Fibroblast of skin of back (primary cell): ENCODE data around the gene CHKB.
A peak's percentile ranks its signal among the peaks of the same experiment; 100 is the strongest.
"Not testable (repeated sequence)": the region's sequence is repeated elsewhere in the genome, so short reads cannot be mapped to it uniquely, and the experiment has no call there.

Source experiments
- DNase-seq: peaks from one replicate; pipeline ENCODE4 v3.0.0-alpha.2; 2013

CHKB gene

DNA sequence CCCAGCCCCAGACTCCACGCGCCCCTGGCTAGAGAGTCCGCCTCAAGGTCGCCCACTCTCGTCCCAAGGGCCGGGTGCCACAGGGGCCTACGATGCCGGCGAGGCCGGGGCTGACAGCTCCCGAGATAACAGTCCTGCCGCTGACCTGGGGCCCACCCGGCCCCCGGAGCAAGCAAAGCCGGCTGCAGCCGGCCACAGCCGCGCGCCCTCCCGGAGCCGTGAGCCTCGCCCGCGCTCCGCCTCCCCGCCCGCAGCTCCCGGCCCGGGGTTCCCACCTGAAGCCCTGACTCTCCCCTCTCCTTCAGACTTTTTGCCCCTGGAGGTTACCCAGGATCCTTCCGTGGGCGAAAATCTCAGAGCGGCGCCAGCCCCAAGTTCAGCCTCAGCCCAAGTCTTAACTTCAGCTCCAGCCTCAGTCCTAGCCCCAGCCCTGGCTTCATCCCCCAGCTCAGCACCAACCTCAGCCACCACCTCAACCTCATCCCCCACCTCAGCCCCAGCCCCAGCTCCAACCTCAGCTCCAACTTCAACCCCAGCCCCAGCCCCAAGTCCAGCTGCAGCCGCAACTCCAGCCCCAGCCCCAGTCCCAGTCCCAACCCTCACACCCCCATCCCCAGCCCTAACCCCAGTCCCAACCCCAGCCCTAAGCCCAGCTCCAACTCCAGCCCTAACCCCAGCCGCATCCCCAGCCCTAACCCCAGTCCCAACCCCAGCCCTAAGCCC lies 35.2 kb downstream of the CHKB start:
- DNase-seq, result no peak

DNA sequence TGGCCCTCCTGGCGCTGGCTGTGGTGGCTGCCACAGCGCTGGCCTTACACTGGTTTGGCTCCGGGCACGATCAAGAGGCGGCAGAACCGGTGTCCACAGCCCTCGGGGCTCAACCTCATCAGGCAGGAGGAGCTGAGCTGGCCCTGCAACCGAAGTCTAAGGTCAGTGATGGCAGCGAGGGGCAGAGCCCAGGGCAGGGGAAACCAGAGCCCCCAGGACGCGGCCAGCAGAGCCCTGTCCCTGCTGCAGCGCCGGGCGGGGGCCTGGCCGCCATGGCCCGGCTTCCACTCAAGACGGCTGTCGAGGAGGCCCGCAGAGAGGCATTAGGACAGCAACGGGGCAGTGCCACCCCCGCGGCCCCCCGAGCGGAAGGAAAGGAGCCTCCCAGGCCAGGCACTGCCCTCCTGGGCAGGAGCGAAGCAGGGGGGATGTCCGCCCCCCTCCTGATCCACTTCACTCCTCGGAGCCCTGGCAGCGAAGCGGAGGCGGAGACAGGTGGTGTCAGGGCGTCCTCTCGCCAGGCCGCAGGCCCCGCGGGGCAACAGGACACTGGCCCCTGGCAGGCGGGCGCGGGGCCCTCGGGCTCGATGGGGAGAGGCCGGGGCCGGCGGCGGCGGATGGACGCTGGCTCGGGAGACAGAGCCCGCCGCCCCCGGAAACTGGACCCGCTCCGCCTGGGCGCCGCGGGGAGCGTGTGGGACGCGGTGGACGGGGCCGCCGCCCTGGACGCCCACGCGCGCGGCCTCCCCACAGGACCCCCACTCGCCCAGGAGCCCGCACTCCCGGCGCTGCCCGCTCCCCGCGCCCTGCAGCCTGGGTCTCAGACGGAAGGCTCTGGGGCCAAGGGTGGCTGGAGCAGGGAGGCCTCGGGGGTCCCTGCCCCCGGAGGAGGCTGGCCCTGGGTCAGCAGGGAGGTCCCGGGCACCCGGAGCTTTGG lies 36.1 kb downstream of the CHKB start:
- DNase-seq, result no peak

DNA sequence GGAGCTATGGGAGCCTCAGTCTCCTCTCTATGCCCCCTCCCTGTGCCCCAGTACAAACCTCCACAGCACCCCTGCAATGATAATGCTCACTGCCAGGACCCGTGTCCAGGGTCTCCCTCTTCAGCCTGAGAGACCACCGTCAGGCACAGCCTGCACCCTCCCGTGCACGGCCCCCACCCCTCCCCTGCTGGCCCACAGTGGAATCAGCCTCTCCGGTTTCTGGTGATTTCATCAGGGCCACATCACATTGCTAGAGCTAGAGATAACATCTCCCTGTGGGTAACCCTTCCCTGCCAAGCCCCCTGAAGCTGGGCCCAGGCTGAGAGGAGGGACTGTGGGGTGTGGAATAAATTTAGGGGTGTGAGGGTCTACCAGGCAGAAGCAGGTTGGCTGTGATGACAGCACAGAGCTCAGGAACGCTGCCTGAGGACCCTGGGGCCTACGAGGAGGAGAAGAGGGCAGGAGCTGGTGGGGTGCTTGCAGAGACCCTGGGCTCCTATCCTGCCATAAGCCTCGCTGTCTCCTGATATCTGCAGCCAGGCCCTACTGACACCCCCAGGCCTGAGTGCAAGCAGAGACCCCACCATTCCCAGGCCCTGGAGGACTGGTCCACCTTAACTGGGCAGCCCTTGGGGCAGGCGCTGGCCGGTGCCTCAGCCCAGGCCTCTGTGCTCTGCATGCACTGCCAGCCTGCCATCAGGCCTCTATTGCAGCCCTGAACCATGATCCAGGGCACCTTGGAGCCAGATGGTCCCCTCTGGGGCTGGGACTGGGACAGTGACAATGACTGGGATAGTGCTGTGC lies 36.9 kb downstream of the CHKB start, which contains the start of gene KLHDC7B:
Gene KLHDC7B, plus strand, starts transcription at position 378 of the 804 bp plus-strand sequence. Its CDS starts 345 bp downstream, at position 723.
- DNase-seq, result peak; percentile 40

DNA sequence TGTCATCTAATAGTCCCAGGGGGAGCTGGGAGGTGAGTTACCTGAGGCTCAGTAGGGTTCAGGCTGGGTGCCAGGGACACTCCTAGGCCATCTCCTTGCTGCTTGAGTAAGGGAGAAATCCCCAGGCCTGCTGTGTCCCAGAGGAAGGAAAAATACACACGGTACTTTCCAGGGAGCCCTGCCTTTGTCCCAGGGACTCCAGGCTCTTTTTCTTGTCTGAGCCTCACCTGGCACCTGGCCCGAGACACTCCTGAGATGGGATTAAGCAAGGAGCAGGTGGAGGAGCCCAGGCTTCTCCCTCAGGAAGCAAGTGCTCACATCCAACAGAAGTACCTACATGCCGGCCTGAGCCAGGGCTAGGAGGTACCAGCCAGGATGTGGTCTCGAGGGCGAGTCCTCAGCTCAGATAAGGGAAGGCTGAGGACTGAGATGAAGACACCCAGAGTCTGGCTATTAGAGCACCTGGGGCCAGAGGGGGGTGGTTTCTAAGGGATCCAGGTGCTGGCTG lies 37.8 kb downstream of the CHKB start:
- no peak for DNase-seq

DNA sequence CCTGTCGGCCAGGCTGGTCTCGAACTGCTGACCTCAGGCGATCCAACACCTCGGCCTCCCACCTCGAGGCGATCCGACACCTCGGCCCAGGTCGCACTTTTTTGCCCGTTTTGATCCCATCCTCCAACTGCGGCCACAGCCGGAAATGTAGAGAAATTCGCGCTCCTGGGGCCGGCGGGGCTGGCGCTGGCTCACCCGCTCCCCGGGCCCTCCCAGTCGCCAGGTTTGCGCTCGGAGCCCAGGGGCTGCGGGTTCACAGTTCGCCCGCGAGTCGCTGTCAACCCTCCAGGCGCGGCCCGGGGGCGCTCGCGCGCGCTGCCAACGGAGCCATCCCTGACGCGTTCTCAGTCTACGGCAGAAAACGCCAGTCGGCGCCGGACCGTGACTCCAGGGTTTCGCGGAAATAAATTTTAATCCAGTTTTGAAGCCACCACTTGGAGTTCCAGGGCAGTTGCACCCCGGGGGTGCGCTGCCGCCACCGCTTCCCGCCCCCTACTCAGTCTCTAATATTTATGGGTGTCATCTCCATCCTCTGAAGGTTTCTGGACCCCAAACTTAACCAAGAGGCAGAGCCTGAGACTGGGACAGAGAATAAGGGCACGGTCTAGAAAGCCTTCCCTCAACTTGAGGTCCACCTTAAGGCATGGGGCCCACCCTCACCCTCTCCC lies 38.4 kb downstream of the CHKB start:
- DNase-seq, result peak; percentile 61

DNA sequence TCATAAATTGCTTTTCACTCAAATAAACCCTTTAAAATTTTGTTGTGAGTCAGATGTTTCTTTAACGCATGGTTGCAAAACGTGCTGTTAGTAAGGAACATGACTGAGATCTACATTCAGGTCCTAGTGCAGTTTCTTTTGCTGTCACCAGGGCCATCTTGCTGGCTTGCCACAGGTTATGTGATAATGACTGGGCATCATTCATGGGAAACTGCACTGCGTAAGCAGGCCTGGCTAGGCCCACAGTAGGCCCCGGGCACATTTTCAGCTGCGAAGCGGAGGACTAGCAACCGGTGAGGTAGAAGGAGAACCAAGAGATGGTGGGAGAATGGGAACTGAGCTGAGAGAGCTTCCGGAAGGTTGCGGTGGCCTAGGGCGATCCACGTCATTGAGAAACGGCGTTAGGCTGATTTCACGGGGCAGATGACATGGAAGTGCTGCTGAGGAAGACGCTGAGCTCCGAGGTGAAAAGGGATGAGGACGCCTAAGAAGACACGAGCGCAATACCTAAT lies 40.2 kb downstream of the CHKB start:
- DNase-seq, result no peak

DNA sequence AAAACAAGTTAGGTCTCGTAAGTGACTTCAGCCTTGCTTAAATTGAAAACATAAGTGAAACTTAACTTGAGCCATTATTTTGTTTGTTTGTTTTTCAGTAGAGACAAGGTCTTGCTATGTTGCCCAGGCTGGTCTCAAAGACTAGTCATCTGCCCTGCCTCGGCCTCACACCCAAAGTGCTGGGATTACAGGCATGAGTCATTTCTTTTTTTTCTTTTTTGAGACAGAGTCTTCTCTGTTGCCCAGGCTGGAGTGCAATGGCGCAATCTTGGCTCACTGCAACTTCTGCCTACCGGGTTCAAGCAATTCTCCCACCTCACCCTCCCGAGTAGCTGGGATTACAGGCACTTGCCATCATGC lies 41.0 kb downstream of the CHKB start:
- DNase-seq, result peak; percentile 74

DNA sequence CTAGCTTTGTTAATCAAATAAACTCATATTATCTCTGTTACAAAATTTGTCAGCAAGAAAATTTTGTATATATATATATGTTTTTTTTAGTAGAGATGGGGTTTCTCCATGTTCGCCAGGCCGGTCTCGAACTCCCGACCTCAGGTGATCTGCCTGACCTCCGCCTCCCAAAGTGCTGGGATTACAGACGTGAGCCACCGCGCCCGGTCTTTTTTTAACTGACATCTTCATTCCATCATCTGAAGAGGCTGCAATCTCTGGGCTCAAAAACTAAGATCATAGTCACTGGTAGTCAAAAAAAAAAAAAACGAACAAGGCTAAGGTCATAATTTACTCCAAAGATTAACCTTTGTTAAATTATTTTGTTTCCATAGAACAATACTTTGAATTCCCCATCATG lies 42.3 kb downstream of the CHKB start:
- no peak for DNase-seq

DNA sequence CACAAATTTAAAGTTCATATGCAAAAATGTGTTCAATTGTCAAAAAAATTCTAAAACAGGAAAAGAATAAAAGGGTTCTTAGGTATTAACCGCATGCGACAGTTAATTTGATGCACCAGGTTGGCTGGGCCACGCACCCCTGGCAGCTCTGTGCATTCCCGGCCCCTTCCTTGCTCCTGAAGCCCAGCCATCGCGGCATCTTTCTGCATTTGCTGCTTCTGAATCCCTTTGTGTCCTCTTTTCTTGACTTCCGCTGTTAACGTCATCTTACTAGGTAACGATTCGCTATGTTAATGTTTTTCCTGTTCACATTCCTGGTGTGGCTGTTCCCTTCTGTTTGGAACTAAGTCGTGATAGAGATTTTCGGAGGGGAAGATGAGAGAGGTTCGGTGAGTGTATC lies 44.9 kb downstream of the CHKB start:
- no peak for DNase-seq

DNA sequence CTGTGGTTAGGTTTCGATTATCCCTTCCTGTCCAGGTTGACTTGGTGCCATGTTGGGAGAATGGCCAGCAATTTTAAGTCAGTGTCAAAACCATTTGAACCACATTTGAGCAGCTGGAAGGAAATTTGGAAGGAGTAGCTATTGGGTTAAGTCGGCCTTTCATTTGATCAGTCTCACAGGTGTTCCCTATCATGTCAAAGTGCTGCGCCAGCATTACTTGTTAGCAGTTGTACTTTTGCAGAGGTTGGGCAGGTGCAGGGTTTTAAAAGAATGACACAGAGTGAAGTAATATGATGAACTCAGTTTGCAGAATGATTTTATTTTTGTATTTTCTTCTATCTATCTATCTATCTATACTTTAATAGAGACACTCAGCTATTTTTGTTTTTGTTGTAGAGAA lies 46.4 kb downstream of the CHKB start:
- no peak for DNase-seq

DNA sequence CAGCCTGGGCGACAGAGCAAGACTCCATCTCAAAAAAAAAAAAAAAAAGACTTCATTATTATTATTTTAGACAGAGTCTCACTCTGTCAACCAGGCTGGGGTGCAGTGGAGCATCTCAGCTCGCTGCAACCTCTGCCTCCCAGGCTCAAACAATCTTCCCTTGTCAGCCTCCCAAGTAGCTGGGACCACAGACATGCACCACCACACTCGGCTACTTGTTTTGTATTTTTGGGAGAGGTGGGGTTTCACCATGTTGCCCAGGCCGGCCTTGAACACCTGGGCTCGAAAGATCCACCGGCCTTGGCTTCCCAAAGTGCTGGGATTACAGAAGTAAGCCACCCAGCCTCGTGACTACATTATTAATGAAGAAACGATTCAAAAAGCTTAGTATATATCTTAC lies 47.5 kb downstream of the CHKB start:
- no peak for DNase-seq

DNA sequence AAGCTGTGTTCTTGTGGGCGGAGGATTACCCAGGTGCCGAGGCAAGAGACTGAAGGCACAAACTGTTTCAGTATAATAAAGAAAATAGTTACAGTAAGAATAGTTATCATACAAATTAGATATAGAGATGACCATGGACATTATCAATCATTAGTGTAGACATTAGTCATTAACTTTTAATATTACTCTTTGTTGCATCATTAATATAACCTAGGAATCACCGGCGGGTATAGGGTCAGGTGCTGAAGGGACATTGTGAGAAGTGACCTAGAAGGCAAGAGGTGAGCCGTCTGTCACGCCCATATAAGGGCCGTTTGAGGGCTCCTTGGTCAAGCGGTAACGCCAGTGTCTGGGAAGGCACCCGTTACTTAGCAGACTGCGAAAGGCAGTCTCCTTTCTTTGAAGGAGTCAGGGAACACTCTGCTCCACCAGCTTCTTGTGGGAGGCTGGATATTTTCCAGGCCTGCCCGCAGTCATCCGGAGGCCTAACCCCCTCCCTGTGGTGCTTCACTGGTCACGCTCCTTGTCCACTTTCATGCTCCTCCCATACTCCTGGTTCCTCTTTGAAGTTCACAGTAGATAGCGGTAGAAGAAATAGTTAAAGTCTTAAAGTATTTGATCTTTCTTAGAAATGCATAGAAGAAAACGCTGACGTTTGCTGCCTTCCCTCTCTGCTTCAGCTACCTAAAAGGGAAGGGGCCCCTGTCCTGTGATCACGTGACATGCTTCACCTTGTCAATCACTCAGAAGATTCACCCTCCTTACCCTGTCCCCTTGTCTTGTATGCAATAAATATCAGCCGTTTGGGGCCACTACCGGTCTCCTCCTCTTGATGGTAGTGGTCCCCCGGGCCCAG lies 48.6 kb downstream of the CHKB start:
- not testable (repeated sequence) for DNase-seq

DNA sequence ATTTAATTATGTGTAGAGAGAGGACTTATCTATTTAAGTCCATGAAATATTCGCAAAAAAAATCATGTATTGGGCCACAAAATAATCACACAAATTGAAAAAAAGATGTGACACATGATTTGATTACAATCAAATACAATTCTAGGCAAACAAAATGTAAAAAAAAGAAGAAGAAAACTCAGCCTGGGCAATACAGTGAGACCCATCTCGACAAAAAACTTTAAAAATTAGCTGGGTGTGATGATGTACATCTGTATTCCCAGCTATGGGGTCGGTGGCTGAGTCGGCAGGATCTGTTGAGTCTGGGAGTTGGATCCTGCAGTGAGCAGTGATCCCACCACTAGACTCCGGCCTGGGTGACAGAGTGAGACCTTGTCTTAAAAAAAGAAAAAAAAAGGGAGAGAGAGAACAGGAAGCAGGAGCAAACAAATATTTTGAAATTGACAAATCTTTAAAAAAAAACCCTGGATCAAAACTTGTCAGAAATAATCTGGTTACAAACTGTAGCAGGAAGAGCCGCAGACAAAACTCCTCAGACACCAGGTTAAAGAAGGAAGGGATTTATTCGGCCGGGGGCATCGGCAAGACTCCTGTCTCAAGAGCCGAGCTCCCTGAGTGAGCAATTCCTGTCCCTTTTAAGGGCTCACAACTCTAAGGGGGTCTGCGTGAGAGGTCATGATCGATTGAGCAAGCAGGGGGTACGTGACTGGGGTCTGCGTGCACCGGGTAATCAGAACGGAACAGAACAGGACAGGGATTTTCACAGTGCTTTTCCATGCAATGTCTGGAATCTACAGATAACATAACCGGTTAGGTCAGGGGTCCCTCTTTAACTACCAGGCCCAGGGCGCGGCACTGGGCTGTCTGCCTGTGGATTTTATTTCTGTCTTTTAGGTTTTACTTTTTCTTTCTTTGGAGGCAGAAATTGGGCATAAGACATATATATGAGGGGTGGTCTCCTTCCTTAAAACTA lies 49.5 kb downstream of the CHKB start:
- DNase-seq, result no peak

DNA sequence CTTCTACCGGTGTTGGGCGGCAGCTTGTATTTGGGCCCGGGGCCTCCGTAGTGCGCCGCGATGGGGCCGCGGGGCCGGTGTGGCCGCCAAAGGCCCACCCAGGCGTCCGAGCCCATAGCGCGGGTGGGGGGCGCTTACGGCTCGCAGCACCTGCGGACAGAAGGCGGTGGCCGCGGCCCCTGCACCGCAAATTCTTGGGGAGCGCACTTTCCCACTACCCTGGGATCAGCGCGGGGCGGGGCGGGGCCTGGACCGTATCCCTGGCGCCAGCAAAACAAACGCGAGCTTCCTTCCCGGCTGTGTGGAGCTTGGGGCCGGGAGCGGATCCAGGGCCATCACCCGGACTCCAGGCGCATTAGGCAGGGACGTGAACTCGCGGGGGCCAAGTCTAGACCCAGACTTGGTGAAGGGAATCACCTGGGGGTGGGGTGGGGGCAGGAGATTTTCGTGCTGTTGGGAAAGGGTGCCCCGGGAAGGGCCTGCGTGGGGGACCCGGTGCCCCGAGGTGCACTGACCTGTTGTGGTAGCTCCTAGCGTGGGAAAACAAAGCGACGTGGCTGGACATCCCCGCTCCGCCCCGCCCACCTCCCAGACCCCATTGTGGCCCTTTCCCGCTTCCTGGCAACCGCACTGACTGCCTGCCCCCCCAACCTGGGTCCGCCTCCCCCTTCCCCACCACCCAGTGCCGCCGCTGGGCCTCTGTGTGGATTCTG lies 50.5 kb downstream of the CHKB start:
- DNase-seq, result peak; percentile 39

DNA sequence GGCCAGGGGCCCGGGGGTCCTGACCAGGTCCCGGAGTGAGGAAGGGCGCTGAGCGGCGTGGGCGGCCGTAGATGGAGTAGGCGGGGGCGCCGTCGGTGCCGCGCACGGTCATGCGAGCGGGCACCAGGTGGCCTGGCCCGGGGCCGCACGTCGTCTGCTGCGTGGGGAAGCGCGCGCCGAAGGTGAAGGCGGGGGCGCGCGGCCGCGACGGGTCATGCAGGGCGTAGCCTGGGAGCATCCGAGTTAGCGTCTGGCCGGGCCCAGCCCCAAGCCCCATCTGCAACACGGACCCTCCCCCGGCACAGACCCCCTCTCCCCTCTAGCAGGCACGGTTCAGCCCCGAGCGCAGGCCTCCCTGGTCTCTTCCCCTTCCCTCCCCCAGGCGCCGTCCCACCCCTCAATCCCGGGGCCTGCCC lies 51.1 kb downstream of the CHKB start:
- DNase-seq, result no peak

DNA sequence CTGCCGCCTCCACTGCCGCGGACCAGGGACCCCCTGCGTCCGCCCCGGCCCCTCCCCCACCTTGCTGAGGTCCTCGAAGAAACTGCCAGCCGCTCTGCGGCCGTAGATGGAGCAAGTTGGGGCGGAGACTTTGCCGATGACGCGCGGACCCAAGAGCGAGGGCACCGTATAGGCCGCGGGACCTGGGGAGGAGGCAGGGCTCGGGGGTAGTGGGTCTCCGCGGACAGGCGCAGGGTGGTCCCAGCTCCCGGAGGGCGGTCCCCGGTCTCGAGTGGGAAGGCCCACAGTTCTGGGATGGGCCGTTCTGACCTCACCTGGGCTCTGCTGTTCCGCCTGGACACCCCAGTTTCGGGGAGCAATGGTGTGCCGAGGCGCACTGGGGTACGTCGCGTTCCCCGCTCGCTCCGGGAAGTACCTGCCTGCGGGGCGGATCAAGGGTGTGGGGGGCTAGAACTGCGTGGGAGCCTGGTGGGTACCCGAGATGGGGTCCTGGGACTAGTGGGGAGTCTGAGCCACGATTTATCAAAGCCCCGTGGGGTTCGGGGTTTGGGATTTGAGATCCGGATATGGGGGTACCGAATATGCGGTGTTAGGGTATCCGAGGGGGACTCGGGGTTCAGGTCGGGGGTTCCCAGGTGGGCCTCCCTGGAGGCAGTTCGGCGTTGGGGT lies 51.6 kb downstream of the CHKB start:
- peak; percentile 64 for DNase-seq

DNA sequence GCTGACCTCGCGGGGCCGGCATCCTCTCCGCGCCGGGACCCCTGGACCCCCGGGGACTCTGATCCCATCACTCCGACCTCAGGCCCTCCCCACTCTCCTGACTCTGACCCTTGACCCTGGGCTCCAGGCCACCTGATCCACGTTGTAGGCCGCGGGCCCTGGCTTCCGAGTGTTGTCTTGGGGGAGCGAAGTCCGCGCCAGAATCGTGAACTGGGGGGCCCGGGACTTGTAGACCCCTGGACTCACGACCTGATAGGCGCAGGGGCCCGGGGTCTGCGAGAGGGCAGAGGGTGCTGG lies 52.1 kb downstream of the CHKB start:
- no peak for DNase-seq

DNA sequence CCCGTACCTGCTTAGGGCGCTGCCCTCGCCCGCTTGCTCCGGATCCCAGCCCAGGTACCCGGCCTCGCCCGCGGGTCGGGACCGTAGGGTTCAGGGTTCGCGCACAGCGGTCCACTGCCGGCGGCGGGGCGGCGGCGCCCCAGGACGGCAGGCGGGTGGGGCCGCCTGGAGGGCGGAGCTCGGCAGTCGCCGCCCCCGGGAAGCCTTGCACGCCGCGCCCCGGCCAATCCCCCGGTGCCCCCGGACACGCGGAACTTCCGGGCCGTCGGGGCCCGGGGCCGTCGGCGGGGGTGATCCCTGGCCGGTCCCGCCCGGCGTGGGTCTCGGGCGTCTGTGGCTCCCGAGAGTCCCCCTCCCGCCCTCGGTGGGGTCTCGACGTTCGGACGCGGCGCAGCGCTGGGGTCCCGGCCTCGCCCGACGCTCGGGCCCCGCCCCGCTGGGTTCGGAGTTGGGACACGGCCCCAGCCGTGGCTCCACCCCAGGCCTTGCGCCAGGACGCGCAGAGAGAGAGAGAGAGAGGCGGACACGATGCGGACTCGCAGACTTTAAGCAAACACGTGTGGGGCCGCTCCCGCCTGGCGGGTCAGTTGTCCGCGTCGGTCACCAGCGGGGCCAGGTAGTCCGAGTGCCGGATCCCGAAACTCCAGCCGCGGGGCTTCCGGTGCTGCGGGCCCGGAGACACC lies 52.6 kb downstream of the CHKB start, which contains the start of gene TYMP:
Gene TYMP, minus strand, starts transcription at position 116 of the 683 bp plus-strand sequence. CDS start 303 bp downstream, outside the sequence.
- peak; percentile 52 for DNase-seq
